ENCODE results near the gene LEMD1. TPM values are rescaled to one million over a fixed set of nuclear protein-coding genes. Genes with fewer than 3 reads are reported as not detected.

Gene LEMD1
- total and polyA plus RNA-seq, 2 donors (not counting 1 experiment from before 2014, with no cell fraction given), result not detected

GRCh38 chr1:205338011-205338410 lies 83.8 kb downstream of the LEMD1 start:
- Histone ChIP-seq H3K9ac (ENCODE audit: insufficient read depth, low read length) (no peak overlapping the region), H3K79me2 (ENCODE audit: control insufficient read depth, insufficient read depth, low read length) (no peaks in the 10 kb centered on the region), H3K9me3 (ENCODE audit: control insufficient read depth, insufficient read depth, low read depth, low read length) (no peaks in the 10 kb centered on the region), H3K4me1 (ENCODE audit: control insufficient read depth, extremely low read depth, insufficient read depth, low read length) (no peaks in the 10 kb centered on the region), H2AFZ (ENCODE audit: low read length) (no peak overlapping the region), H3K4me2 (ENCODE audit: extremely low read depth, insufficient read depth, low read length) (no peak overlapping the region), H3K27ac (ENCODE audit: insufficient read depth, low read length) (no peak overlapping the region), H4K20me1 (ENCODE audit: control insufficient read depth, extremely low read depth, insufficient read depth, low read length) (no peaks in the 10 kb centered on the region), H3K36me3 (ENCODE audit: control insufficient read depth, insufficient read depth, low read length) (no peaks in the 10 kb centered on the region), H3K4me3 (replicated peaks in 1 of 4; ENCODE audit: control extremely low read depth in 1 of 4, insufficient read depth in 1 of 4, low read depth in 3 of 4, low read length in 4 of 4) (no peak overlapping the region), H3K27me3 (ENCODE audit: control insufficient read depth, insufficient read depth, low read length) (peaks cover 36% of the 10 kb centered on the region)
- peak; percentile 29 for TF ChIP-seq EZH2 (IDR thresholded peaks at IDR 0.05; ENCODE audit: low read length, missing control alignments)
- TF ChIP-seq CTCF (conservative IDR thresholded peaks at IDR 0.05 in 1 of 2, IDR thresholded peaks at IDR 0.05 in 1 of 2; ENCODE audit: low read depth in 1 of 2, low read length in 2 of 2), result no peak
- DNase-seq (ENCODE audit: low read depth in 2 of 2), result no peak

DNA sequence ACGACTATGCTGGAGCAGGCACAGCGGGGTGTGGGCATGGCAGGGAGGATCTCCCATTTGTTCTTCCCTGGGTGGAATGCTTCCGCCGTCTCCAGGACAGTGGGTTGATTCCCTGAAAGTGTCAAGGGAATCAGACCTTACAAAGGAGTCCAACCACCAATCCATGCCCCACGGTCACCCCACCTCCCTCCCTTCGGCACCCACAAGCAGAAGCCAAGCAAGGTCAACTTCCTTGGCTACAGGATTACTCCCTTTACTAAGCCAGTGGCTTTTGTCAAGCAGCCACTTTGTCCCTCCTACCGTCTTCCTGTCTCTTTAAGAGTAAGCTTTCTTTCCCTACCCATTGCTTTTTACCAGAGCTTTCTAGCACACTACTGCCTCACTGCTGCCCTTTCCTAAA lies 84.4 kb downstream of the LEMD1 start:
- Histone ChIP-seq H3K4me3 (replicated peaks in 1 of 4; ENCODE audit: control extremely low read depth in 1 of 4, insufficient read depth in 1 of 4, low read depth in 3 of 4, low read length in 4 of 4) (no peak overlapping the region), H3K4me2 (ENCODE audit: extremely low read depth, insufficient read depth, low read length) (no peak overlapping the region), H3K27ac (ENCODE audit: insufficient read depth, low read length) (no peak overlapping the region), H3K9me3 (ENCODE audit: control insufficient read depth, insufficient read depth, low read depth, low read length) (no peaks in the 10 kb centered on the region), H3K27me3 (ENCODE audit: control insufficient read depth, insufficient read depth, low read length) (peaks cover 33% of the 10 kb centered on the region), H2AFZ (ENCODE audit: low read length) (no peak overlapping the region), H4K20me1 (ENCODE audit: control insufficient read depth, extremely low read depth, insufficient read depth, low read length) (no peaks in the 10 kb centered on the region), H3K36me3 (ENCODE audit: control insufficient read depth, insufficient read depth, low read length) (no peaks in the 10 kb centered on the region), H3K4me1 (ENCODE audit: control insufficient read depth, extremely low read depth, insufficient read depth, low read length) (no peaks in the 10 kb centered on the region), H3K9ac (ENCODE audit: insufficient read depth, low read length) (no peak overlapping the region), H3K79me2 (ENCODE audit: control insufficient read depth, insufficient read depth, low read length) (no peaks in the 10 kb centered on the region)
- DNase-seq (ENCODE audit: low read depth in 2 of 2), result no peak
- TF ChIP-seq EZH2 (IDR thresholded peaks at IDR 0.05; ENCODE audit: low read length, missing control alignments), result no peak
- TF ChIP-seq CTCF (conservative IDR thresholded peaks at IDR 0.05 in 1 of 2, IDR thresholded peaks at IDR 0.05 in 1 of 2; ENCODE audit: low read depth in 1 of 2, low read length in 2 of 2), result no peak

DNA sequence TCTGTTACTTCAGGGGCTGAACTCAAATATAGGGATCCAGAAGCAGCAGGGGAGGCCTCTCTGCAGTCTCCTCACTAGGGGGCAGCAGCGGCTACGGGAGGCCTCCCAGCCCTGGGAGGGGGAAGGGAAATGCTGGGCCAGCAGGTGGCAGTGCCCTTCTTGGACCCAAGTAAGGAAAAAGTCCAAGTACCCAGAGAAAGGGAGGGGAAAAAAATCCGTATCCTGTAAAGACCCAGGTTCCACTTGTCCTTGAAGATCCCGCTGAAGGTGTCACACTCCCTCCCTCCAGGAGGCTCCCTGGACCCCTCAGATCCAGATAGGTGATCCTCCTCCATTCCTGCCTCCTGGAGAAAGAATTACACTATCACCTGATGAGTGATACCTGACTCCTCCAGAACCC lies 86.2 kb downstream of the LEMD1 start:
- no peak for TF ChIP-seq EZH2 (IDR thresholded peaks at IDR 0.05; ENCODE audit: low read length, missing control alignments)
- peak; percentile 87 to 93 for TF ChIP-seq CTCF (conservative IDR thresholded peaks at IDR 0.05 in 1 of 2, IDR thresholded peaks at IDR 0.05 in 1 of 2; ENCODE audit: low read depth in 1 of 2, low read length in 2 of 2)
- Histone ChIP-seq H4K20me1 (ENCODE audit: control insufficient read depth, extremely low read depth, insufficient read depth, low read length) (no peaks in the 10 kb centered on the region), H3K4me2 (ENCODE audit: extremely low read depth, insufficient read depth, low read length) (no peak overlapping the region), H3K9me3 (ENCODE audit: control insufficient read depth, insufficient read depth, low read depth, low read length) (no peaks in the 10 kb centered on the region), H3K36me3 (ENCODE audit: control insufficient read depth, insufficient read depth, low read length) (no peaks in the 10 kb centered on the region), H3K9ac (ENCODE audit: insufficient read depth, low read length) (no peak overlapping the region), H3K79me2 (ENCODE audit: control insufficient read depth, insufficient read depth, low read length) (no peaks in the 10 kb centered on the region), H3K4me3 (replicated peaks in 1 of 4; ENCODE audit: control extremely low read depth in 1 of 4, insufficient read depth in 1 of 4, low read depth in 3 of 4, low read length in 4 of 4) (no peak overlapping the region), H3K4me1 (ENCODE audit: control insufficient read depth, extremely low read depth, insufficient read depth, low read length) (no peaks in the 10 kb centered on the region), H3K27me3 (ENCODE audit: control insufficient read depth, insufficient read depth, low read length) (peaks cover 37% of the 10 kb centered on the region), H2AFZ (ENCODE audit: low read length) (no peak overlapping the region), H3K27ac (ENCODE audit: insufficient read depth, low read length) (no peak overlapping the region)
- peak; percentile 62 to 69 for DNase-seq (ENCODE audit: low read depth in 2 of 2)
